ENCODE results near the gene RPS21.

The RPS21 gene

GRCh38 chr20:62396367-62397239 lies 9.7 kb downstream of the RPS21 start:
- DNase-seq (ENCODE audit: low spot score) = no peak

- no peak for DNase-seq (ENCODE audit: low spot score)
Measured at GRCh38 chr20:62398120-62398821, 11.4 kb downstream of the RPS21 start.

GRCh38 chr20:62400021-62400420 lies 13.1 kb downstream of the RPS21 start:
- no peak for DNase-seq (ENCODE audit: low spot score)

GRCh38 chr20:62400541-62400940 lies 13.6 kb downstream of the RPS21 start:
- DNase-seq (ENCODE audit: low spot score) = no peak

- no peak for DNase-seq (ENCODE audit: low spot score)
Measured at GRCh38 chr20:62401331-62401779, 14.5 kb downstream of the RPS21 start.

- no peak for DNase-seq (ENCODE audit: low spot score)
Measured at GRCh38 chr20:62402456-62403150, 15.7 kb downstream of the RPS21 start.

- no peak for DNase-seq (ENCODE audit: low spot score)
Measured at GRCh38 chr20:62403331-62403730, 16.4 kb downstream of the RPS21 start.

GRCh38 chr20:62404112-62404665 lies 17.3 kb downstream of the RPS21 start:
- DNase-seq (ENCODE audit: low spot score) = no peak

- DNase-seq (ENCODE audit: low spot score) = no peak
Measured at GRCh38 chr20:62404761-62405107, 17.8 kb downstream of the RPS21 start.

GRCh38 chr20:62405108-62405980 lies 18.4 kb downstream of the RPS21 start:
- no peak for DNase-seq (ENCODE audit: low spot score)

- DNase-seq (ENCODE audit: low spot score) = no peak
Measured at GRCh38 chr20:62405981-62406513, 19.1 kb downstream of the RPS21 start.

GRCh38 chr20:62406635-62407176 lies 19.8 kb downstream of the RPS21 start:
- DNase-seq (ENCODE audit: low spot score) = no peak

- DNase-seq (ENCODE audit: low spot score) = peak; percentile 88
Measured at GRCh38 chr20:62407221-62407992, 20.5 kb downstream of the RPS21 start, which contains the start of gene CABLES2. Gene CABLES2 (minus strand): TSS chr20:62407285. CDS start chr20:62407276, 9 bp downstream.

- DNase-seq (ENCODE audit: low spot score) = no peak
Measured at GRCh38 chr20:62408055-62408454, 21.2 kb downstream of the RPS21 start.

GRCh38 chr20:62408640-62409039 lies 21.7 kb downstream of the RPS21 start:
- DNase-seq (ENCODE audit: low spot score) = no peak

- no peak for DNase-seq (ENCODE audit: low spot score)
Measured at GRCh38 chr20:62409086-62409853, 22.4 kb downstream of the RPS21 start.

- DNase-seq (ENCODE audit: low spot score) = no peak
Measured at GRCh38 chr20:62409931-62410745, 23.2 kb downstream of the RPS21 start.

Measured in pons (tissue), 1 donor.